GM19452 (cell line): Measurements from ENCODE around the gene TRPM4.
"Not testable (repeated sequence)": the region's sequence is repeated elsewhere in the genome, so short reads cannot be mapped to it uniquely, and the experiment has no call there.

Experiments
- ATAC-seq: cut with Tn5 transposase; IDR thresholded peaks from one replicate; pipeline ENCODE4 v1.9.1; 2021; ENCODE audit not compliant: unreplicated experiment

TRPM4 gene

GRCh38 chr19:49126575-49126974, 31.0 kb upstream of the TRPM4 start:
- no peak for ATAC-seq

- not testable (repeated sequence) for ATAC-seq
Measured at GRCh38 chr19:49127225-49127624, 30.4 kb upstream of the TRPM4 start.

GRCh38 chr19:49127674-49128544, 29.7 kb upstream of the TRPM4 start:
- ATAC-seq, result peak; percentile 87

- ATAC-seq, result no peak
Measured at GRCh38 chr19:49128545-49129237, 28.9 kb upstream of the TRPM4 start.

- no peak for ATAC-seq
Measured at GRCh38 chr19:49129238-49129583, 28.4 kb upstream of the TRPM4 start.

- no peak for ATAC-seq
Measured at GRCh38 chr19:49130325-49130724, 27.3 kb upstream of the TRPM4 start.

- no peak for ATAC-seq
Measured at GRCh38 chr19:49132974-49133609, 24.5 kb upstream of the TRPM4 start.

GRCh38 chr19:49133621-49134454, 23.8 kb upstream of the TRPM4 start:
- ATAC-seq, result no peak

- no peak for ATAC-seq
Measured at GRCh38 chr19:49135686-49136085, 21.9 kb upstream of the TRPM4 start.

- no peak for ATAC-seq
Measured at GRCh38 chr19:49136771-49137171, 20.8 kb upstream of the TRPM4 start.

GRCh38 chr19:49140951-49141350, 16.6 kb upstream of the TRPM4 start:
- ATAC-seq, result no peak

- ATAC-seq, result no peak
Measured at GRCh38 chr19:49141352-49141751, 16.2 kb upstream of the TRPM4 start.

- no peak for ATAC-seq
Measured at GRCh38 chr19:49142866-49143335, 14.7 kb upstream of the TRPM4 start.

- no peak for ATAC-seq
Measured at GRCh38 chr19:49145573-49146407, 11.8 kb upstream of the TRPM4 start.

- not testable (repeated sequence) for ATAC-seq
Measured at GRCh38 chr19:49146408-49146770, 11.2 kb upstream of the TRPM4 start.

- no peak for ATAC-seq
Measured at GRCh38 chr19:49148044-49148682, 9.4 kb upstream of the TRPM4 start.

- ATAC-seq, result no peak
Measured at GRCh38 chr19:49148784-49149651, 8.6 kb upstream of the TRPM4 start.

GRCh38 chr19:49149652-49150105, 7.9 kb upstream of the TRPM4 start:
- no peak for ATAC-seq
